ENCODE data around the gene SAP30BP.

DNA sequence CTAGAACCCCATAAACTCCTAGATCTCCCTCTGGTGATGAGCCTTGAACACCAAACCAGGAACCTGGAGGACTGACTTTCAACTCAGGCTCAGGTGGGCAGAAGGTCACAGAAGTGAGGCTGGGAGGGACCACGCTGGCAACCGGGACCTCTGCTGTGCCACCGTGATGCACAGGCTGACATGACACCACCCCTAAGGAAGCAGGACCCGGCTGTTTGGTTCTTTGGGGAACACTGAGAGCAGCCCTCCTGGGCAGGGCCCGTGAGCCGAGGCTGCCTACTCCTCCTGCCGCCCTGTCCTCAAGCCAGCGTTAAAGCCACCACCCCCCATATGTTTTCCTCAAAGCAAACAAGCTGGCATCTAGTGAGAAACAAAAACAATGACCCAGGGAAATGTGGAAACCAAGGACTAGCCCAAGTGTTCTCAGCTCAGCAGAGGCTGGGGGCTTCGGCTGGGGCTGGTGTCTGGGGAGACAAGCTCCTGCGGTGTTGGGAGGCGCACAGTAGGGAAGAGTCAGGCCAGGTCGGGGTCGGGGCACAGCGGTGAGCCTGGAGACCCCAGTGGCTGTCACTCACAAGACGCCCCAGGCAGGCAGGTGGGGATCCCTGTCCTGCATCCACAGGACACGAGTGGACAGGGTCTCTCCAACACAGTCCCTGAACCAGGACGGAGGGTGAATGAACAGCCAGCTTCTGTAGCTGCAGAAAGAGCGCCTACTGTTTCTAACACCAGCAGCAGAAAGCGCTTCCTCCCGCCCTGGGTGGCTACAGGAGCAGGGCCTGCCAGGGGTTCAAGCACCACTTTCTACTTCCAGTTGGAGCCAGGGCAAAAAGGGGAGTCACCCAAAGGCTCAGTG, 32.2 kb upstream of the SAP30BP start:
- no peak for TF ChIP-seq EZH2 (IDR thresholded peaks at IDR 0.05; ENCODE audit: low read depth)
- TF ChIP-seq CTCF (conservative IDR thresholded peaks at IDR 0.05), result no peak

Measured in PC-9 (cell line).